ENCODE results near the gene CIAPIN1. TPM values are rescaled to one million over a fixed set of nuclear protein-coding genes. Genes with fewer than 3 reads are reported as not detected.

Gene CIAPIN1
- total RNA-seq (2012; rRNA removed), result 42.2 and 47.7 TPM in 2 replicates
- polyA plus RNA-seq (2012; rRNA removed), result 40.2 and 41.6 TPM in 2 replicates
- 17.0 and 37.1 TPM in 2 replicates for polyA plus RNA-seq (2012; cell fraction: cytosol; rRNA removed)
- polyA plus RNA-seq (2012; cell fraction: nucleus; rRNA removed; ENCODE audit: low replicate concordance), result 17.1 and 40.4 TPM in 2 replicates
- percentile 69 among the genes with signal in this experiment for Bru-seq, nascent RNA
- BruChase-seq, experiment 1, labeled RNA remaining after a 6-hour chase, result percentile 70 among the genes with signal in this experiment
- percentile 64 among the genes with signal in this experiment for BruChase-seq, experiment 2, labeled RNA remaining after a 2-hour chase
- long read RNA-seq, transcript CIAPIN1-201 (9 exons, 2,182 nt), result major isoform, 57 of 84 reads
- long read RNA-seq, partial matches to known transcripts, result 10 of 84 reads
- long read RNA-seq, other reads (novel, unspliced or antisense), result 11 of 84 reads

GRCh38 chr16:57447186-57447962 lies at the start of gene CIAPIN1, which contains the start of gene COQ9:
CIAPIN1 (minus strand) TSS chr16:57447385; CDS start chr16:57440928, 6,457 bp downstream.
COQ9 (plus strand) TSS chr16:57447479; CDS start chr16:57447506, 27 bp downstream.
- intact Hi-C loops (cut with micrococcal nuclease), result no loop called here
- H4K8ac ChIP-seq (ENCODE audit: low read depth in 2 of 2, low read length in 2 of 2), result peak within 1 kb of the TSS; percentile 89 to 92
- H3K9me3 ChIP-seq (ENCODE audit: control insufficient read depth, insufficient read depth, low read length), result no peaks in the 10 kb centered on the region
- ChIA-PET POLR2A (ENCODE audit: unreplicated experiment) (interaction anchor here (0.6 kb wide), 2 partner anchors 119 to 199 kb away, joined by 6 to 20 read pairs; no protein-coding TSS in a partner anchor), CTCF (interaction anchor here (0.8 kb wide), 1 partner anchor 14 kb away, joined by 3 read pairs; no protein-coding TSS in a partner anchor)
- 0% methylated on average over 18 of the region's 68 CpGs; no CpG with 5 or more reads in 1 of the 2 experiments for WGBS, 2 experiments (ENCODE audit: extremely low coverage in 2 of 2, insufficient read length in 1 of 2)
- H3K79me1 ChIP-seq (ENCODE audit: low read depth in 1 of 2, low read length in 2 of 2), result peaks cover 40 to 59% of the 10 kb centered on the region in 2 experiments
- peak within 1 kb of the TSS; percentile 96 for H3K9ac ChIP-seq (ENCODE audit: low read depth, low read length)
- H2AFZ ChIP-seq (replicated peaks; ENCODE audit: low read length, poor library complexity), result peak within 1 kb of the TSS; percentile 97
- H3K27ac ChIP-seq (ENCODE audit: insufficient read depth, low read length), result peak within 1 kb of the TSS; percentile 71
- peak within 1 kb of the TSS; percentile 3 for H2BK5ac ChIP-seq (ENCODE audit: low read depth, low read length, poor library complexity, severe bottlenecking)
- H3K9me1 ChIP-seq (ENCODE audit: insufficient read depth, low read length), result 0 out of 2 replicates have a peak, but pooled peaks cover 3% of the 10 kb centered on the region
- H3K56ac ChIP-seq (ENCODE audit: extremely low read depth, insufficient read depth, low read length), result peak within 1 kb of the TSS; percentile 39
- H3K18ac ChIP-seq (ENCODE audit: low read depth, low read length), result no peak within 1 kb of the TSS
- dilution Hi-C loops (cut with HindIII; ENCODE audit: low sequenced_read_pairs, unreplicated experiment), result no loop called here
- no TSS peak for BruUV-seq (replicated peaks)
- ATAC-seq (ENCODE audit: low read depth) (peak; percentile 99), DNase-seq (peak; percentile 91)
- H2BK20ac ChIP-seq (ENCODE audit: low read depth, low read length), result no peak within 1 kb of the TSS
- H3K4me3 ChIP-seq (ENCODE audit: insufficient read depth, low read depth, low read length), result peak within 1 kb of the TSS; percentile 95
- H2AK9ac ChIP-seq (replicated peaks; ENCODE audit: low read depth, low read length, poor library complexity), result peak within 1 kb of the TSS; percentile 97
- H3K4ac ChIP-seq (ENCODE audit: low read depth, low read length), result peak within 1 kb of the TSS; percentile 68
- no peaks in the 10 kb centered on the region for H4K20me1 ChIP-seq (ENCODE audit: insufficient read depth, low read length)
- H3K14ac ChIP-seq (replicated peaks; ENCODE audit: low read depth, low read length), result peak within 1 kb of the TSS; percentile 70
- no peak within 1 kb of the TSS for H2BK15ac ChIP-seq (ENCODE audit: low read depth, low read length)
- H2BK120ac ChIP-seq (ENCODE audit: low read depth, low read length), result no peak within 1 kb of the TSS
- peak within 1 kb of the TSS; percentile 71 for H2AK5ac ChIP-seq (ENCODE audit: low read depth, low read length)
- peak within 1 kb of the TSS; percentile 80 for H3K23ac ChIP-seq (ENCODE audit: low read depth, low read length)
- H4K5ac ChIP-seq (ENCODE audit: low read depth, low read length), result peak within 1 kb of the TSS; percentile 87
- H3K36me3 ChIP-seq (ENCODE audit: control insufficient read depth, insufficient read depth, low read length), result peaks cover 2% of the 10 kb centered on the region
- peaks cover 3% of the 10 kb centered on the region for H3K4me1 ChIP-seq (ENCODE audit: control insufficient read depth, insufficient read depth, low read length)
- in situ Hi-C loops (cut with MboI; ENCODE audit: low sequenced_read_pairs), result no loop called here
- H3K27me3 ChIP-seq (ENCODE audit: control insufficient read depth, insufficient read depth, low read length), result no peaks in the 10 kb centered on the region
- peak within 1 kb of the TSS; percentile 64 for H4K91ac ChIP-seq (ENCODE audit: insufficient read depth, low read depth, low read length)
- peak within 1 kb of the TSS; percentile 98 for H3K4me2 ChIP-seq (ENCODE audit: low read depth, low read length)
- TF ChIP-seq RCOR1 (IDR thresholded peaks at IDR 0.05; ENCODE audit: insufficient replicate concordance, low read length), result no peak
- no peak for TF ChIP-seq FOS (IDR thresholded peaks at IDR 0.05; ENCODE audit: low read depth, low read length)
- peak; percentile 91 for TF ChIP-seq MXI1 (IDR thresholded peaks at IDR 0.05; ENCODE audit: borderline replicate concordance, low read depth, low read length)
- no peak for TF ChIP-seq MAFK (IDR thresholded peaks at IDR 0.05; ENCODE audit: low read depth, low read length)
- peak; percentile 22; the same call in 1 of the 2 replicates for TF ChIP-seq USF2 (IDR thresholded peaks at IDR 0.05; ENCODE audit: low read depth, low read length)
- no peak for TF ChIP-seq RAD21 (IDR thresholded peaks at IDR 0.05; ENCODE audit: low read length)
- TF ChIP-seq CTCF (conservative IDR thresholded peaks at IDR 0.05; ENCODE audit: low read depth, low read length), result 0 out of 2 replicates have a peak, but pooled peaks have one; percentile 7
- peak; percentile 72 for TF ChIP-seq POLR2A (IDR thresholded peaks at IDR 0.05; ENCODE audit: low read depth, low read length)
- no peak for TF ChIP-seq SMC3 (IDR thresholded peaks at IDR 0.05; ENCODE audit: low read depth, low read length)
- TF ChIP-seq NFE2L2 (IDR thresholded peaks at IDR 0.05; ENCODE audit: low read depth, low read length), result no peak
- no peak for TF ChIP-seq BHLHE40 (IDR thresholded peaks at IDR 0.05; ENCODE audit: low read depth, low read length)
- no peak for TF ChIP-seq CHD1 (IDR thresholded peaks at IDR 0.05; ENCODE audit: low read depth, low read length)
- no peak for TF ChIP-seq RFX5 (IDR thresholded peaks at IDR 0.05; ENCODE audit: low read depth, low read length)
